K562 (cell line): ENCODE results near the gene ZNRF2. TPM values are rescaled to one million over a fixed set of nuclear protein-coding genes. Genes with fewer than 3 reads are reported as not detected.

Source experiments
- AFF4 ChIP-seq: sonication (generic); formaldehyde crosslinking; IDR thresholded peaks from 2 replicates; pipeline ENCODE4 v1.8.0; 2023; ENCODE audit warnings: mild to moderate bottlenecking, missing genetic modification reagents
- CC2D1A ChIP-seq: fragments of 450-650 bp; IDR thresholded peaks from 2 replicates; pipeline ENCODE4 v1.6.1; 2017; ENCODE audit warnings: mild to moderate bottlenecking
- CHAMP1 ChIP-seq: fragments of 450-650 bp; IDR thresholded peaks from 2 replicates; pipeline ENCODE4 v1.6.1; 2016; ENCODE audit warnings: mild to moderate bottlenecking
- FOXM1 ChIP-seq, 2 experiments: fragments of 450-650 bp in 1 of 2; sonication (generic) in 1 of 2; formaldehyde crosslinking in 1 of 2; IDR thresholded peaks; 2 replicates each; pipeline versions ENCODE4 v1.6.1 to v1.9.0; 2017 to 2022; ENCODE audit warnings: low read depth in 2 of 2, mild to moderate bottlenecking in 2 of 2, missing genetic modification reagents in 1 of 2, moderate library complexity in 1 of 2
- HMBOX1 ChIP-seq: sonication (generic); IDR thresholded peaks from 2 replicates; pipeline ENCODE4 v1.6.1; 2016
- ZNF589 ChIP-seq: fragments of 200-800 bp; sonication (Bioruptor generic); IDR thresholded peaks from 2 replicates; pipeline ENCODE4 v1.6.1; 2016; ENCODE audit warnings: low read depth, missing genetic modification characterization, missing compliant biosample characterization
- ZNF639 ChIP-seq, 2 experiments: fragments of 200-800 bp in 1 of 2; sonication (Bioruptor generic) in 1 of 2; sonication (generic) in 1 of 2; formaldehyde crosslinking in 1 of 2; IDR thresholded peaks in 1 of 2; conservative IDR thresholded peaks in 1 of 2; 2 replicates each; pipeline versions ENCODE4 v1.5.0 to v1.6.1; 2016 to 2020; ENCODE audit warnings: missing compliant biosample characterization in 1 of 2, missing genetic modification characterization in 1 of 2, missing genetic modification reagents in 1 of 2
- polyA plus RNA-seq, 8 experiments: library from polyadenylated mRNA; depleted of rRNA in 4 of 8; stranded (reverse) in 5 of 8; unstranded in 3 of 8; fragments of >200 nt; fragmentation: Nextera tagmentation in 2 of 8; fragmentation: Illumina TruSeq in 1 of 8; extraction: Ambion mirVana in 2 of 8; extraction: Trizol in 1 of 8; gene quantifications; 2 replicates each; pipeline versions ENCODE4 v1.2.1 to v1.2.3, GENCODE V29; 2011 to 2014; ENCODE audit warnings: inconsistent platforms in 1 of 8, missing spikeins in 1 of 8
- total RNA-seq, 7 experiments: library from RNA; depleted of rRNA in 6 of 7; stranded (reverse); fragments of >200 nt in 6 of 7; fragmentation: Illumina TruSeq in 2 of 7; extraction: Trizol in 2 of 7; gene quantifications; 2 replicates each; pipeline versions ENCODE4 v1.2.1 to v1.2.3, GENCODE V29; 2011 to 2021; ENCODE audit warnings: low replicate concordance in 1 of 7

Gene ZNRF2
- total and polyA plus RNA-seq, 9 of the 15 experiments (the other 6 are each of a cell fraction or from before 2014, with no cell fraction given) = 1.1 to 13.9 (median 5.5) TPM

- TF ChIP-seq AFF4 (CRISPR knock-in tag) = no peak
- TF ChIP-seq ZNF639 (CRISPR knock-in tag; conservative IDR thresholded peaks at IDR 0.05 in 1 of 2, IDR thresholded peaks at IDR 0.05 in 1 of 2) = peak in 1 of 2 experiments; percentile 38; a peak in 1 of 4 replicates
- no peak for TF ChIP-seq ZNF589 (CRISPR knock-in tag)
- 0 out of 2 replicates have a peak, but pooled peaks have one; percentile 46 for TF ChIP-seq HMBOX1
- 0 out of 2 replicates have a peak, but pooled peaks have one; percentile 24 for TF ChIP-seq CHAMP1
- TF ChIP-seq CC2D1A = peak; percentile 47; the same call in 1 of the 2 replicates
- TF ChIP-seq FOXM1 (IDR thresholded peaks at IDR 0.05; ENCODE audit: low read depth) = peak; percentile 85; the same call in 1 of the 2 replicates
- TF ChIP-seq FOXM1 (CRISPR knock-in tag; IDR thresholded peaks at IDR 0.05; ENCODE audit: low read depth) = no peak
These were observed 66.9 kb downstream of the ZNRF2 start (continued) for GRCh38 chr7:30351286-30351685.
